HT-29 (cell line): ENCODE data around the gene LDLRAP1. TPM values are rescaled to one million over a fixed set of nuclear protein-coding genes. Genes with fewer than 3 reads are reported as not detected.

ENCODE experiments used
- DNase-seq: peaks from one replicate; pipeline ENCODE4 v3.0.0-alpha.2; 2015; ENCODE audit warnings: low spot score
- total RNA-seq: library from RNA; depleted of rRNA; stranded (reverse); fragments of >200 nt; shearing (Covaris generic); gene quantifications from 2 replicates; pipeline ENCODE4 v1.2.3, GENCODE V29; 2014

LDLRAP1 gene
- total RNA-seq, 1 experiment from 2014 or later = 17.2 TPM

- no peak for DNase-seq
These were observed 391 bp upstream of the LDLRAP1 start for GRCh38 chr1:25543005-25543424.

- no peak for DNase-seq
These were observed 898 bp downstream of the LDLRAP1 start for GRCh38 chr1:25544243-25544764.

- peak; percentile 26 for DNase-seq
These were observed 1.4 kb downstream of the LDLRAP1 start for GRCh38 chr1:25544819-25545218.

- DNase-seq = no peak
These were observed 2.4 kb downstream of the LDLRAP1 start for GRCh38 chr1:25545767-25546166.

- no peak for DNase-seq
These were observed 2.8 kb downstream of the LDLRAP1 start for GRCh38 chr1:25546193-25546592.

- no peak for DNase-seq
These were observed 5.2 kb downstream of the LDLRAP1 start for GRCh38 chr1:25548601-25549000.

- DNase-seq = peak; percentile 44
These were observed 6.1 kb downstream of the LDLRAP1 start for GRCh38 chr1:25549273-25550154.

GRCh38 chr1:25550155-25550506, 6.7 kb downstream of the LDLRAP1 start:
- DNase-seq = no peak

- DNase-seq = no peak
These were observed 7.4 kb downstream of the LDLRAP1 start for GRCh38 chr1:25550683-25551310.

- DNase-seq = no peak
These were observed 10.5 kb downstream of the LDLRAP1 start for GRCh38 chr1:25553749-25554429.

- no peak for DNase-seq
These were observed 11.0 kb downstream of the LDLRAP1 start for GRCh38 chr1:25554430-25554780.

- no peak for DNase-seq
These were observed 11.7 kb downstream of the LDLRAP1 start for GRCh38 chr1:25554886-25555752.

- no peak for DNase-seq
These were observed 12.3 kb downstream of the LDLRAP1 start for GRCh38 chr1:25555753-25556092.

- no peak for DNase-seq
These were observed 12.8 kb downstream of the LDLRAP1 start for GRCh38 chr1:25556132-25556670.

- DNase-seq = no peak
These were observed 13.5 kb downstream of the LDLRAP1 start for GRCh38 chr1:25556791-25557476.

GRCh38 chr1:25557543-25557942, 14.1 kb downstream of the LDLRAP1 start:
- no peak for DNase-seq

GRCh38 chr1:25559031-25559430, 15.6 kb downstream of the LDLRAP1 start:
- DNase-seq = no peak

- DNase-seq = no peak
These were observed 16.6 kb downstream of the LDLRAP1 start for GRCh38 chr1:25560001-25560400.

- DNase-seq = no peak
These were observed 17.4 kb downstream of the LDLRAP1 start for GRCh38 chr1:25560788-25561187.

GRCh38 chr1:25561421-25562100, 18.2 kb downstream of the LDLRAP1 start:
- DNase-seq = no peak
